GM12892 (cell line): ENCODE measurements around the gene ADAMTS15.
A peak's percentile ranks its signal among the peaks of the same experiment; 100 is the strongest.
"Not testable (repeated sequence)": the region's sequence is repeated elsewhere in the genome, so short reads cannot be mapped to it uniquely, and the experiment has no call there.

Source experiments
- DNase-seq: peaks from one replicate; pipeline ENCODE4 v3.0.0; 2011; ENCODE audit not compliant: insufficient read length
- FAIRE-seq: peaks from 2 replicates; lab custom pipeline; 2011; peaks lifted over from hg19 to GRCh38; lab: Jason Lieb, UNC
- POLR2A ChIP-seq: IDR thresholded peaks from 2 replicates; pipeline ENCODE4 v1.6.1; 2011; ENCODE audit warnings: low read depth, low read length, control low read depth
- POLR2AphosphoS5 ChIP-seq: IDR thresholded peaks from 2 replicates; pipeline ENCODE4 v1.6.1; 2011; ENCODE audit warnings: low read depth, low read length, control low read depth
- TAF1 ChIP-seq: IDR thresholded peaks from 2 replicates; pipeline ENCODE4 v1.6.1; 2011; ENCODE audit warnings: low read depth, mild to moderate bottlenecking, control low read depth, low read length, borderline replicate concordance

ADAMTS15 gene

DNA sequence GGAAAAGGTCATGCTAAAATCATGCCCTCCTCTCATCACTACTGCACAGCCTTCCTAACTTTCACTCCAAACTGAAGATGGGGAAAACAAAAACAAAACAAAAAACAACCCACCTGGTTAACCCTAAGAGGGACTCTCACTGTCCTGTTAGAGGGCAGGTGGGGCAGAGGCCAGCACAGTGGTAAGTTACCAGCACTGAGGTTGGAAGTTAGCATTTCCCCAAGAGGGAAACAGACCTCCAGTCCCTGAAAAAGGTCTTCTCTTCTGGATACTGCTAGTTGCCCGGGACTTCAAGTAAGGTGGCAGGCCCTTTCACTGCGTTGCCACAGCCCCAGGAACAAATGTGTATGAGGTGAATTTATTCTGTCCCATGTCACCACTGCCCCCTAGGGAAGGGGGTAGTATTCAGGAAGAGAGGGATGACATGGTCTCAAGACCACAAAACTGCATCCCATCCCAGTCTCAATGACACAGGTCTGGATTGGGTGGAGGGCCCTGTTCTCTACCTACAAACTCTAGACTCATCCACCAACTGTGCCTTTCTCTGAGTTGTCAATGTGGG, 19.2 kb upstream of the ADAMTS15 start:
- DNase-seq (no peak), FAIRE-seq (no peak)
- no peak for TF ChIP-seq POLR2AphosphoS5
- no peak for TF ChIP-seq TAF1

DNA sequence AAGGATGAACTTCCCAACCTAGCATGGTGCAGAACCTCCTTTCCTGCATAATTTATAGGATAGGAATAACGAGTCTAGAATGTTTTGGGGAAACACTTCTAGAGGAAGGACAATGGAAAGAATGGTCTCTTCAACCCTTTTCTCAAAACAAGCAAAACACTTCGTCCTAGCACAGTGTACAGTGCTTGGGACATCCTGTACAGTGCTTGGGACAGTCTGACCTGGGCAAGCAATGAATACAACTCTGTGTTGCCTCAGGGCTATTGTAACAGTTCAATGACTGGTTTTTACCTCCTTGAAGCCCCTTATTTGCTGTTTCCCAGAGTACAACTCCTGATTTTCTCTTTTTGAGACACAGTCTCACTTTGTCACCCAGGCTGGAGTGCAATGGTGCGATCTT, 18.5 kb upstream of the ADAMTS15 start:
- peak; percentile 54 for FAIRE-seq
- no peak for DNase-seq
- no peak for TF ChIP-seq POLR2AphosphoS5
- TF ChIP-seq POLR2A, result no peak
- no peak for TF ChIP-seq TAF1

DNA sequence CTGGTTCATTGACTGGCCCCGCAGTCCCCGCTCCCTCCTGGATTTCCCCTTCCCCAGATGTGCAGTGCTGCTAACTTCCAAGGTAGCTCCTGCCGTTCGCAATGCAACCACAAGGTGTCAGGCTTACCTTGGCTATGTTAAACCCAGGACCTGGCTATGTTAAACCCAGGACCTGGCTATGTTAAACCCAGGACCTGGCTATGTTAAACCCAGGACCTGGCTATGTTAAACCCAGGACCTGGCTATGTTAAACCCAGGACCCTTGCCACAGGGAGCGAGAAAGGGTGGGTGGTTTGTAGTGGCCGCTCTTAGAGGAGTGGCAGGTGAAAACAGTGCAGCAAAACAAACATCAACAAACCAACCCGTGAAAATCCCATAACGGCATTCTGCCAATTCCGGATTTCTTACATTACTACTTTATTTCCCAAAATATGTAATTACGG, 17.1 kb upstream of the ADAMTS15 start:
- DNase-seq, result no peak

DNA sequence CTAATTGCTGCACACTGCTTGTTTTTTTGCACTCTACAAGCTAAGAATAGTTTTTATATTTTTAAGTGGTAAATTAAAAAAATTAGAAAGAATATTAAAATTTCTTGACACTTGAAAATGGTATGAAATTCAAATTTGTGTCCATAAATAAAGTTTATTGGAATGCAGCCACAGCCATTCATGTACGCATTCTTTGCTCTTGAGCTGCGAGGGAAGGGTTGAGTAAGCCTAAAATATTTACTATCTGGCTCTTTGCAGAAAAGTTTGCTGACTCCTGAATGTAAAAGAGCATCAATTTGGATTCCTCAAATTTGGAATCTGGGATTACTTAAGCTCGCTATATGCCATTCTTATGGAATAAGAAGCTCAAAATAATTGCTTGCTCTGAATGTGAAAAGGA, 16.6 kb upstream of the ADAMTS15 start:
- FAIRE-seq (no peak), DNase-seq (no peak)
- TF ChIP-seq TAF1 (no peak), POLR2A (no peak), POLR2AphosphoS5 (no peak)

More for the DNA sequence above, 17.1 kb upstream of the ADAMTS15 start:
- TF ChIP-seq POLR2A, result no peak
- TF ChIP-seq POLR2AphosphoS5, result no peak
- no peak for TF ChIP-seq TAF1
- FAIRE-seq, result peak; percentile 89

DNA sequence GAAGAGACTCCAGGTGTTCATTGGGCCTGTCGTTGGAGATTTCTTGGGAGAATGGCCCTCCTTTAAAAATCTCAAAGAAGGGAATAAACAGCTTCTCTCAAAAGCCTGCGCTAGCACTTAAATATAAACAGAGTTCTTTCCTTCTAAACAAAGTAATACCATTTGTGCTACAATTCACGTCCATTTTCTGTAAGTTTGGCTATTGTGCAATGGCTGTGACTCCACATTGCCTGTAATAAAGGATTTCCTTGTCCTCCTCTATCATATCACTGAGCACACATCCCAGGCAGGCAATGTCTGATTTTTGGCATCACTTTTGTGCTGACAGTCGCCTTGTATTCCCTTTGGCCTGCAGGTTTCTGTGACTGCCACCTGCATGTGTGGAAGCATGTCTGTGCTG, 15.1 kb upstream of the ADAMTS15 start:
- FAIRE-seq, result no peak
- no peak for DNase-seq
- TF ChIP-seq TAF1 (no peak), POLR2AphosphoS5 (no peak), POLR2A (no peak)

DNA sequence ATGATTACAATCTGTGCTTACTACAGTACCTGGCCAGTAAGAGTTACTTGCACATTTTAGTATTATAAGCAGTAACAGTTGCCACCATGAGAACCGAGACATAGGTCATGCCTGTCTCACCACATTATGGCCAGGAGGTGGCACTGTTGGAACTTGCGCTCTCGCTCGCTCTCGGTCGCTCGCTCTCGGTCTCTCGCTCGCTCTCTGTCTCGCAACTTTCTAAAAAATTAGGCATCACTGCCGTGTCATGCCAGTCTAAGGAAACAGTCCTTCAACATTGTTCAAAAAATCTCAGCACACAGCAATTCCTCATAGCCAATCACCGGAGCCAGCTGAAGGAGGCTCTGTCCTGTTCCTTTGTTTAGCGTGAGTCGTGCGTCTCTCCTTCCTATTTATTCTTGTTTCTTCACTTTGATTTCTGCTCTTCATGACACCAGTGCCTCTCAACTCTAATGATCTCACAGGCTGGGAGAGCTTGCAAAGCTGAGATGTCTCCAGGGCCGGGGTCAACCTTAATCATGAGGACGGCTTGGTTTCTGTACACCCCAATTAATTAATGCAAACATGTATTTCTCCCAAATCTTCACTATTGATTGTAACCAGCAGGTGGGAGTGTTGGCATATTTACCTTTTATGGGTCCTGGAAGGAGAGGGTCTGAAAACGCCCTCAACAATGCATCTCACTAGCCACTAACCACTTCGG, 13.8 kb upstream of the ADAMTS15 start:
- FAIRE-seq (peak; percentile 99), DNase-seq (no peak)
- TF ChIP-seq POLR2AphosphoS5 (no peak), TAF1 (no peak), POLR2A (no peak)

DNA sequence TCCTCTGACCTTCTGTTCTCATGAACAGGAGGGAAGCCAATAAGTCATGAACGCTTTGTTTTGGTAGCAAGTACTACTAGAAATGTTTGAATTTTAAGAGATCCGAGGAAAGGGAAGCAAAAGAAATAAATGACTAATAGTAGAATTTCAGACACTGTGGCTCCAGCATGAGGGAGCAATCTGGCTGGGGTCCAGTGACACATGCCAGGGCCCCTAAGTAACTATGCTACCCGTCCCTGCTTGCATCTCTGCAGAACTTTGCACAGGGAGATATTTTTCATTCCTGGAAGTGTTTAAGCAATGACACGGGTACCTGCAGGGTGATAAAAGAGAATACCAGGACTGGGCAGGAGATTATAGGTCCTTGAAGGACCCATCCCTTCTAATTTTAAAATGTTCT, 12.8 kb upstream of the ADAMTS15 start:
- FAIRE-seq (no peak), DNase-seq (no peak)
- no peak for TF ChIP-seq POLR2A
- TF ChIP-seq POLR2AphosphoS5, result no peak
- TF ChIP-seq TAF1, result no peak

DNA sequence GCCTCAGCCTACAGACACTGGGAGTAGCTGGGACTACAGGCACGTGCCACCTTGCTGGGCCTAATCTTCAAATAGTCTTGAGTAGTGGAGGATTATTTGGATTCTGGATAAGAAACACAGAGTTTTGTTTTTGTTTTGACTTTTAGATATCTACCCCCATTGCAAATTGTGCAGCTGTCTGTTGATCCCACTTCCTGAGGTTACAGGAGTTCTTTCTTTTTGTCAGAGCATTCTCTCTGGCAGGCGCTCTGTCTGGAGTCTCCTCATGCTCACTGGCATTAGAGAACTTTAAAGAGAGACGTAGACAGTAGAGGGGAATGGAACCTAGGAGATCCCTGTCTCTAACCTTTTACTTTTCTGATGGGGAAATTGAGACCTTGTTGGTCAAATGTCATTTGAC, 12.3 kb upstream of the ADAMTS15 start:
- TF ChIP-seq TAF1, result no peak
- no peak for FAIRE-seq
- no peak for DNase-seq

DNA sequence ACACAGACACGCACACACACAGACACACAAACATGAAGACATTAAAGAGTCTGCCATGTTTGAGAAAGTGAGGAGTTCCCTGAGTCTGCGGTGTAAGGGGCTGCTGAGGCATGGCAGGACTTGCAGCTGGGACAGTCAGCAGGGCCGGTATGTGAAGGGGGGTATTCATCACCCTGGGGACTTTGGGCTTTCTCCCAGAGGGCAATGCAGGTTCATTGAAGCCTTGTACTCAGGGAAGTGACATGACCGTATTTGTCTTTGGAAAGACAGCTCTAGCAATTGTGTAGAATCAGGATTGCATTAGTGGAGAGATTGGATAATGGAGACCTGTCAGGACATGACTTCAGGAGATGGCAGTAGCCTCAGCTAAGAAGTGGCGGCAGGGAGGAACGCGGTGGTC, 10.6 kb upstream of the ADAMTS15 start:
- TF ChIP-seq TAF1 (no peak), POLR2A (no peak), POLR2AphosphoS5 (no peak)
- no peak for FAIRE-seq
- no peak for DNase-seq

DNA sequence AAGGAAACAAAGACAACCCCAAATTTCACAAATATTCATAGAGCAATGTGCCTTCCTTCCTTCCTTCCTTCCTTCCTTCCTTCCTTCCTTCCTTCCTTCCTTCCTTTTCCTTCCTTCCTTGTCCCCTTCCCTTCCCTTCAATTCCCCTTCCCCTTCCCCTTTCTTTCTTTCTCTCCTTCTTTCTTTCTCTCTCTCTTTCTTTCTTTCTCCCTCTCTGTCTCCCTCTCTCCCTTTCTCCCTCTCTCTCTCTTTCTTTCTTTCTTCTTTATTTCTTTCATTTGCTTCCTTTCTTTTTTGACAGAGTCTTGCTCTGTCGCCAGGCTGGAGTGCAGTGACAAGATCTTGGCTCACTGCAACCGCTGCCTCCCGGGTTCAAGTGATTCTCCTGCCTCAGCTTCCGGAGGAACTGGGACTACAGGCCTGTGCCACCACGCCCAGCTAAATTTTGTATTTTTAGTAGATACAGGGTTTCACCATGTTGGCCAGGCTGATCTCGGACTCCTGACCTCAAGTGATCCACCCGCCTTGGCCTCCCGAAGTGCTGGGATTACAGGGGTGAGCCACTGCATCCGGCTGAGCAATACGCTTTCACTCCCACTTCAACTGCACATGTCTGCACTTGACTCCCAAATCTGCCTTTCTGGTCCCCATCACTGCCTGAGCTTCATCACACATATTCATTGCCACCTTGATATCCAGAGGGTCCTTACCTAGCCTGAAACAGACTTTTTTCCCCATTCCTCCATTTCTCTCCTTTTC, 9.9 kb upstream of the ADAMTS15 start:
- FAIRE-seq, DNase-seq: not testable (repeated sequence)

DNA sequence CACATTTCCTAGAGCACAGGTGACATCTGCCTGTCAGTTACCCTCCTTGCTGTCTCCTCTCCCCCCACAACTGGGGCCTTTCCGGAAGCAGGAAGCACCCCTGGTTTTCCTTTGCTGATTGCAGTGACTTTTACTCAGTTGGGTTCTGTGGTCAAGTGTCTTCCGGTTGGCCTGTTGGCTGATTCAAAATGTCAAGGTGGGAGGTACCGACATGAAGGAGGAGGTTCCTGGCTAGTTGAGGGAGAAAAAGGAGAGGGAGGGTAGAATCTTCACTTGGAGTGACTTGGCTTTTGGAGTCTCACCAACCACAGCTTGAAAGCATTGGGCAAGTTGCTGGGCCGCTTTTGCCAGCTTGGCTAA, 9.3 kb upstream of the ADAMTS15 start:
- no peak for FAIRE-seq
- TF ChIP-seq POLR2AphosphoS5, result no peak
- TF ChIP-seq POLR2A, result no peak
- TF ChIP-seq TAF1, result no peak
- DNase-seq, result no peak

DNA sequence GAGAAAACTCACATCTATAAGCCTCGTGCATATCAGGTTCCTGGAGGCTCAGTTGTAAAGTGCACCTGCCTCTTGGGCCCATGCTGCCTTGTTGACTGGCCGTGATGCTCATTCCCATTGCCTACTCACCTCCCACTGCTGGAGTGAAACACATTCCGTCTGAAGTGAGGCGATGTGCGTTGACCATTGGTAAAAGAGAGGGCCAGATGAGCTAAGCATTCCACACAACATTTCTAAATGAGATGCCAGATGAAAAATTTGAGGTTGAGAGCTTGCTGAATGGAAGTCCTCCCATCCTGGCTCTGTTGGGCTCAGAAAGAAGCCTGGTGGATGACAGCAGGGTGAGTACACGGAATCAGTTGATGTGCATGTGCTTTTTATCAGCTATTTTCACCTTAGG, 8.6 kb upstream of the ADAMTS15 start:
- FAIRE-seq, result no peak
- DNase-seq, result no peak
- TF ChIP-seq POLR2AphosphoS5, result no peak
- TF ChIP-seq POLR2A, result no peak
- TF ChIP-seq TAF1, result no peak
